Measurements from ENCODE around the gene RNU1-3. TPM values are rescaled to one million over a fixed set of nuclear protein-coding genes. Genes with fewer than 3 reads are reported as not detected.

Gene RNU1-3
- total and polyA plus RNA-seq, 9 of the 15 experiments (the other 6 are each of a cell fraction or from before 2014, with no cell fraction given) = under 0.01 to 32,823 (median 2,538) TPM; not detected in 4

DNA sequence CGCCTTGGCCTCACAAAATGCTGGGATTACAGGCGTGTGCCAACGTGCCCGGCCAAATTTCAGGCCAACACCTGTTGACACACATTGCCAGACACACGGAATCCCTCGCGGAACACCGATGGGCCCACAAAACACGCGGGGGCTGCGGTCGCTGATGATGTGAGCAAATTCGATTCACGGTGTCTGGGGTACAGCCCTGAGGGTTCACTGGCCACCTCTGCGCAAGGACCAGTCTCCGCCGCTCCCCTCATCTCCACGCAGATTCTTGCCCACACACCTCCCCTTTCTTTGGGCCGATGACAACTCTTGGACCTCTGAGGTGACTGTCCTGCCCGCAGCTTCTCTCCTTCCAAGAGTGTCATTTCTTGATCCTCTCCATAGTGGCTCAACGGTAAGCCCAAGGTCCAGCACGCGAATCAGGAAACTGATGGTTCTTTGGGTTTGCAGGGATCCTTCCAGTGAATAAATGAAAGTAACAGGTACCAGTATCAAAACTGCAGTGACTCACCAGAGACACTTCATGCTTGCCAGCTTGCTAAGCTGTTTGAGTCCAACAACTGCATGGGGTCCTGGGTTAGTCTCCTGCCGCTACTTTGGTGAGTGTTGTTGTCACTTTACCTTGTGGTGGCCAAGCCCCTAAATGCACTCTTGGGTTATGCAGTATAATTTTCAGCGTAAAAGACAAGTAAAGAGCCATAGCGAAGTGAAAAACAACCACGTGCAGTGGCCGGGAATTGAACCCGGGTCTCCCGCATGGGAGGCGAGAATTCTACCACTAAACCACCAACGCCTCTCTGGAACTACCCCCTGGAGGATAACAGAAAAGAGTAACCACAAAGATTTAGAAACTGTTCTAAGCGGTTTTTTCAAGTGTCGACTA lies 11.0 kb upstream of the RNU1-3 start (continued):
- TF ChIP-seq CHAMP1 (IDR thresholded peaks at IDR 0.05) (peak; percentile 46; the same call in 1 of the 2 replicates), ZNF785 (CRISPR knock-in tag; IDR thresholded peaks at IDR 0.05) (no peak), FOXP1 (CRISPR knock-in tag; IDR thresholded peaks at IDR 0.05) (0 out of 2 replicates have a peak, but pooled peaks have one; percentile 30), PML (IDR thresholded peaks at IDR 0.05; ENCODE audit: low read length) (no peak), ARID1B (IDR thresholded peaks at IDR 0.05) (no peak), CHD1 (IDR thresholded peaks at IDR 0.05; ENCODE audit: low read length) (no peak), HCFC1 (IDR thresholded peaks at IDR 0.05; ENCODE audit: low read depth, low read length) (peak; percentile 40), CXXC5 (CRISPR knock-in tag; IDR thresholded peaks at IDR 0.05) (peak; percentile 70), NFATC3 (IDR thresholded peaks at IDR 0.05) (peak; percentile 74; the same call in 1 of the 2 replicates), DPF2 (IDR thresholded peaks at IDR 0.05) (0 out of 2 replicates have a peak, but pooled peaks have one; percentile 39), ZNF165 (CRISPR knock-in tag; IDR thresholded peaks at IDR 0.05; ENCODE audit: borderline replicate concordance) (no peak), CTBP1 (IDR thresholded peaks at IDR 0.05; ENCODE audit: borderline replicate concordance) (peak; percentile 34; the same call in 1 of the 2 replicates)
- TF ChIP-seq, protein P1, sequence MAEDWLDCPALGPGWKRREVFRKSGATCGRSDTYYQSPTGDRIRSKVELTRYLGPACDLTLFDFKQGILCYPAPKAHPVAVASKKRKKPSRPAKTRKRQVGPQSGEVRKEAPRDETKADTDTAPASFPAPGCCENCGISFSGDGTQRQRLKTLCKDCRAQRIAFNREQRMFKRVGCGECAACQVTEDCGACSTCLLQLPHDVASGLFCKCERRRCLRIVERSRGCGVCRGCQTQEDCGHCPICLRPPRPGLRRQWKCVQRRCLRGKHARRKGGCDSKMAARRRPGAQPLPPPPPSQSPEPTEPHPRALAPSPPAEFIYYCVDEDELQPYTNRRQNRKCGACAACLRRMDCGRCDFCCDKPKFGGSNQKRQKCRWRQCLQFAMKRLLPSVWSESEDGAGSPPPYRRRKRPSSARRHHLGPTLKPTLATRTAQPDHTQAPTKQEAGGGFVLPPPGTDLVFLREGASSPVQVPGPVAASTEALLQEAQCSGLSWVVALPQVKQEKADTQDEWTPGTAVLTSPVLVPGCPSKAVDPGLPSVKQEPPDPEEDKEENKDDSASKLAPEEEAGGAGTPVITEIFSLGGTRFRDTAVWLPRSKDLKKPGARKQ (CRISPR knock-in tag; IDR thresholded peaks at IDR 0.05) = 0 out of 2 replicates have a peak, but pooled peaks have one; percentile 42
- TF ChIP-seq, protein P2, sequence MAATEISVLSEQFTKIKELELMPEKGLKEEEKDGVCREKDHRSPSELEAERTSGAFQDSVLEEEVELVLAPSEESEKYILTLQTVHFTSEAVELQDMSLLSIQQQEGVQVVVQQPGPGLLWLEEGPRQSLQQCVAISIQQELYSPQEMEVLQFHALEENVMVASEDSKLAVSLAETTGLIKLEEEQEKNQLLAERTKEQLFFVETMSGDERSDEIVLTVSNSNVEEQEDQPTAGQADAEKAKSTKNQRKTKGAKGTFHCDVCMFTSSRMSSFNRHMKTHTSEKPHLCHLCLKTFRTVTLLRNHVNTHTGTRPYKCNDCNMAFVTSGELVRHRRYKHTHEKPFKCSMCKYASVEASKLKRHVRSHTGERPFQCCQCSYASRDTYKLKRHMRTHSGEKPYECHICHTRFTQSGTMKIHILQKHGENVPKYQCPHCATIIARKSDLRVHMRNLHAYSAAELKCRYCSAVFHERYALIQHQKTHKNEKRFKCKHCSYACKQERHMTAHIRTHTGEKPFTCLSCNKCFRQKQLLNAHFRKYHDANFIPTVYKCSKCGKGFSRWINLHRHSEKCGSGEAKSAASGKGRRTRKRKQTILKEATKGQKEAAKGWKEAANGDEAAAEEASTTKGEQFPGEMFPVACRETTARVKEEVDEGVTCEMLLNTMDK (IDR thresholded peaks at IDR 0.05; ENCODE audit: borderline replicate concordance, insufficient read depth, low read depth, low read length, poor library complexity, severe bottlenecking) = no peak
- TF ChIP-seq, protein P3, sequence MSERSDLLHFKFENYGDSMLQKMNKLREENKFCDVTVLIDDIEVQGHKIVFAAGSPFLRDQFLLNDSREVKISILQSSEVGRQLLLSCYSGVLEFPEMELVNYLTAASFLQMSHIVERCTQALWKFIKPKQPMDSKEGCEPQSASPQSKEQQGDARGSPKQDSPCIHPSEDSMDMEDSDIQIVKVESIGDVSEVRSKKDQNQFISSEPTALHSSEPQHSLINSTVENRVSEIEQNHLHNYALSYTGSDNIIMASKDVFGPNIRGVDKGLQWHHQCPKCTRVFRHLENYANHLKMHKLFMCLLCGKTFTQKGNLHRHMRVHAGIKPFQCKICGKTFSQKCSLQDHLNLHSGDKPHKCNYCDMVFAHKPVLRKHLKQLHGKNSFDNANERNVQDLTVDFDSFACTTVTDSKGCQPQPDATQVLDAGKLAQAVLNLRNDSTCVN (CRISPR knock-in tag; IDR thresholded peaks at IDR 0.05) = peak; percentile 79; the same call in 1 of the 2 replicates
- TF ChIP-seq, protein P4, sequence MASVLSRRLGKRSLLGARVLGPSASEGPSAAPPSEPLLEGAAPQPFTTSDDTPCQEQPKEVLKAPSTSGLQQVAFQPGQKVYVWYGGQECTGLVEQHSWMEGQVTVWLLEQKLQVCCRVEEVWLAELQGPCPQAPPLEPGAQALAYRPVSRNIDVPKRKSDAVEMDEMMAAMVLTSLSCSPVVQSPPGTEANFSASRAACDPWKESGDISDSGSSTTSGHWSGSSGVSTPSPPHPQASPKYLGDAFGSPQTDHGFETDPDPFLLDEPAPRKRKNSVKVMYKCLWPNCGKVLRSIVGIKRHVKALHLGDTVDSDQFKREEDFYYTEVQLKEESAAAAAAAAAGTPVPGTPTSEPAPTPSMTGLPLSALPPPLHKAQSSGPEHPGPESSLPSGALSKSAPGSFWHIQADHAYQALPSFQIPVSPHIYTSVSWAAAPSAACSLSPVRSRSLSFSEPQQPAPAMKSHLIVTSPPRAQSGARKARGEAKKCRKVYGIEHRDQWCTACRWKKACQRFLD (CRISPR knock-in tag; IDR thresholded peaks at IDR 0.05) = no peak
- TF ChIP-seq, protein P5, sequence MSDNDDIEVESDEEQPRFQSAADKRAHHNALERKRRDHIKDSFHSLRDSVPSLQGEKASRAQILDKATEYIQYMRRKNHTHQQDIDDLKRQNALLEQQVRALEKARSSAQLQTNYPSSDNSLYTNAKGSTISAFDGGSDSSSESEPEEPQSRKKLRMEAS (CRISPR knock-in tag; IDR thresholded peaks at IDR 0.05) = peak; percentile 65
